NCI-H2081 (cell line): ENCODE data around the gene UNC45A.
"Not testable (repeated sequence)": the region's sequence is repeated elsewhere in the genome, so short reads cannot be mapped to it uniquely, and the experiment has no call there.

Experiments
- DNase-seq, 2 experiments: peaks; one replicate each; lab custom pipeline; 2025; lab: John Stamatoyannopoulos, UW

The UNC45A gene

DNA sequence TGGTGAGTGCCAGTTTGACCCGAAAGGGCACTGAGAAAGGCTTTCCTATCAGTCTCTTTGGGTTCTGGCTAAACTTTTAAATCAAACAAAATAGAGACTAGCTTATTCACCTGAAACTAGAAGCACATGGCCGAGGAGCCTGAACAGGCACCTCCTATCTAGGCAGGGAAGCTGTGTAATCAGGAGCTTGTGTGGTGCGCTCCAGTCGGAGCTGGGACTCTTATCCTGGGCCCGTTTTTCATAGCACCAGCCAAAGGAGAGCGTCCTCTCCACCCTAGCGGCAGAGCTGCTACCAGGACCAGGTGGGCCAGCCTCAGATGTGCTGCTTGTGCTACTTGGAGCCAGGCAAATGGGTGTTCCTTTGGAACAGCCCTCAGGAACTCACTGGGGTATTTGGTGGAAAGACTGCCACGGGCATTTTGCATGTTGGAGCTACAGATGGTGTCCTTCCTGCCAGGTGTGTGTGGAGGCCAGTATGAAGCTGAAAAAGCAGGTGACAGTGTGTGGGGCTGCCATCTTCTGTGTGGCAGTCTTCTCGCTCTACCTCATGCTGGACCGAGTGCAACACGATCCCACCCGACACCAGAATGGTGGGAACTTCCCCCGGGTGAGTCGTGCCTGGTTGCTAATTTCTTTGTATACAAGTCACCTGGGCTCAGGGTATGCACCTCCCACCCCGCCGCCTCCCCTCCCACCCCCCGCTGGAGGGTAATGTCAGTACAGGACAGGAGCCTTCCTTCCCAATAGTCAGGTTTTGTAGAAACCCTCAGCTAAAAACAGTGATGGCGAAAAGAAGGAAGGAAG lies 31.1 kb upstream of the UNC45A start:
- peak; percentile 10 to 51 for DNase-seq

DNA sequence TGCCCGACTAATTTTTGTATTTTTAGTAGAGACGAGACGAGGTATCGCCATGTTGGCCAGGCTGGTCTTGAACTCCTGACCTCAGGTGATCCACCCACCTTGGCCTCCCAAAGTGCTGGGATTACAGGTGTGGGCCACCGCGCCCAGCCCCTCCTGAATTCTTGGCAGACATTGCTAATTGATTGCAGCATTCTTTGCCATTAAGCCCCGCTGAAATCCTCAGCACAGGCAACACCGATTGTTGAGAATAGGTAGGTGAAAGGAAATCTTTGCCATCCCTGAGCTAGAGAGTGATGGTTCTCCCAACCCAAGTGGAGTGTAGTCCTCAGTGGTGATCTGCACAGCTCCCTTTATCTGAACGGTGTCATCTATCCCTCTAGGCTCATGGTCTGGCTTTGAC lies 30.3 kb upstream of the UNC45A start:
- DNase-seq = no peak

DNA sequence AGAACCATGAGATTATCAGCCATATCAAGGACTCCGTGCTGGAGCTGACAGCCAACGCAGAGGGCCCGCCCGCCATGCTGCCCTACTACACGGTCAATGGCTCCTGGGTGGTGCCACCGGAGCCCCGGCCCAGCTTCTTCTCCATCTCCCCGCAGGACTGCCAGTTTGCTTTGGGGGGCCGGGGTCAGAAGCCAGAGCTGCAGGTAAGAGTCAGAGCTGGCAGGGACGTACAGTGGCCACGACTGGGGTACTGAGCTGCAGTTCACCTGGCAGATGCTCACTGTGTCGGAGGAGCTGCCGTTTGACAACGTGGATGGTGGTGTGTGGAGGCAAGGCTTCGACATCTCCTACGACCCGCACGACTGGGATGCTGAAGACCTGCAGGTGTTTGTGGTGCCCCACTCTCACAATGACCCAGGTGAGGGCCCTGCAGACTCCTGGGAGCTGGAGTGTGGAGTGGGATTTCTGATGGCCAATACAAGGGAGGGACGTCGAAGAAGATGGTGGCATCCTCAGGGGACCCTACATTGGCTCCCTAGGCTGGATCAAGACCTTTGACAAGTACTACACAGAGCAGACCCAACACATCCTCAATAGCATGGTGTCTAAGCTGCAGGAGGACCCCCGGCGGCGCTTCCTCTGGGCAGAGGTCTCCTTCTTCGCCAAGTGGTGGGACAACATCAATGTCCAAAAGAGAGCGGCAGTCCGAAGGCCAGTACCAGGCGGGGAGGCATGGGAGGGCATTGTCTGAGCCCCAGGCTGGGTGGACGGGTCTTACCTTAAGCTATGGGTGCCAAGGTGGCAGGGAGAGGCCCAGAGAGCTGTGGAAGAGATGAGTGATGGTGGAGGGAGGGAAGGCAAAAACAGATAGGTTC lies 29.5 kb upstream of the UNC45A start:
- no peak for DNase-seq

DNA sequence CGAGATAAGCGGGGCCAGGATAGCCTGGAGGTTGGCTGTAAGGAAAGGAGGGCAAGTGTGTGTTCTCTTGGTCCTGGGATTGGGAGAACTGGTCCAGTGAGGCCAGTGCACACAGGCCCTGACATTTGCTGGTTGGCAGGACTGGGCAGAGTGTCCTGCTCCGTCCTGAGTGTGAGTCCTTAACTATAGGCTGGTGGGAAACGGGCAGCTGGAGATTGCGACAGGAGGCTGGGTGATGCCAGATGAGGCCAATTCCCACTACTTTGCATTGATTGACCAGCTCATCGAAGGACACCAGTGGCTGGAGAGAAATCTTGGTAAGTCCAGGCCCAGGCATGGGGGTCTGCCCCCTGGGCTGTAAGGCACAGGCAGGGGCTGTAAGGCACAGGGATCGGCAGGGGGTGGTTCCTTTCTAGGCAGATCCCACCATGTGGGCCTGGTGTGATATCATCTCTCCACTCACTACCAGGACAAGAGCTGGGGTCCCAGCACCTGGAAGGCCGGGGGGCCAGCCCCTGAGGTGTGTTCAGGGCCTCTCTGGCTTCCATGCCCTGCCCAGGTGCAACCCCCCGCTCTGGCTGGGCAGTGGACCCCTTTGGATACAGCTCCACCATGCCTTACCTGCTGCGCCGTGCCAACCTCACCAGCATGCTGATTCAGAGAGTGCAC lies 28.8 kb upstream of the UNC45A start:
- no peak for DNase-seq

DNA sequence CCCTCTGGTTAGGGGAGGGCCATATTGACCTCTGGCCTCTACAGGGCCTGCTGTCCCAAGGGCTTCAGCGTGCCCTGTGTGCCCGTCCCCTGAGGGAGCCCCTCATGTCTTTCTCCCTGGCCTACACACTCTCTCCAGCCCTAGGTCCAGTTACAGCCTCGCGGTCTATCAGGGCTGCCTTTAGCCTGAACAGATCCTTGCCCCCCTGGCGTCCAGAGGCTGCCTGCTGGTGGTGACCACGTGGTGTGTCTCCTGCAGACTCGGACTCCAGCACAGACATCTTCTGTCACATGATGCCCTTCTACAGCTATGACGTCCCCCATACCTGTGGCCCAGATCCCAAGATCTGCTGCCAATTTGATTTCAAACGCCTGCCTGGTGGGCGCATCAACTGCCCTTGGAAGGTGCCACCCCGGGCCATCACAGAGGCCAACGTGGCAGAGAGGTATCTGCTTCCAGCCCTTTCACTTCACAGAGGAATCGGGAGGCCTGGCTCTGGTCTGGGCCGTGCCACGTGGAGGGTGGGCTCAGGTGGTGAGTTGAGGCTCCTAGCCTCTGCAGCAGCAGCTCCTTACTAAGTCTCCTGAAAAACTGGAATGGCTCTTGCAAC lies 27.9 kb upstream of the UNC45A start:
- DNase-seq = no peak

DNA sequence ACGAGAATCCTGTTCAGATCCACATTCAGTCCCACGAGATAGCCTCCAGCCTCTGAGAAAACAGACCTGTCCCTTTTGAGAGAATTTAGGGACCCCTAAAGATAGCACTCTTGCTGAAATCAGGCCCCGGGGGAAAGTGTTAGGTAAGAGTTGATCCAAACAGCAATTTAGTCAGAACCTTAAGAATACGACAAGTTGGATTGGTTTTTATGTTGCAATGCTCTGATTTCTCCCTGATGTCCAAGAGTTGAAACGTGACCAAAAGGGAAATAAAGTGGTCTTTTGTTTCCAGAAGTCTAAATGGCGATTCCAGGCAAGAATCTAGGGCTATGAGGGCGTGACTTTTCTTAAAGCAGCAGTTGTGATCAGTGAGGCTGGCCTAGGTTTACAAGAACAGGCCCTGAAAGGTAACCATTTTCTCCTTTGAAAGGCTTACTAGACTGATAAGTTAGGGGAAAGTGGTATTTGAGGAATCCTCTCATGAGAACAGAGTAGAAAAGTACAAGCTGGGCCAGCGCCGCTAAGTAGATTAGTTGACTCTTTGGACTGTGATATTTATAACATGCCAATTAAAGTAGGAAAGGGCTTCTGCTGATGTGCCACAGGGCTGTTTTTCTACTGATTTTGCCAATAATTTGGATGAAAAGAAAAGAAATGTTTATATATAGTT lies 27.1 kb upstream of the UNC45A start:
- DNase-seq = no peak

DNA sequence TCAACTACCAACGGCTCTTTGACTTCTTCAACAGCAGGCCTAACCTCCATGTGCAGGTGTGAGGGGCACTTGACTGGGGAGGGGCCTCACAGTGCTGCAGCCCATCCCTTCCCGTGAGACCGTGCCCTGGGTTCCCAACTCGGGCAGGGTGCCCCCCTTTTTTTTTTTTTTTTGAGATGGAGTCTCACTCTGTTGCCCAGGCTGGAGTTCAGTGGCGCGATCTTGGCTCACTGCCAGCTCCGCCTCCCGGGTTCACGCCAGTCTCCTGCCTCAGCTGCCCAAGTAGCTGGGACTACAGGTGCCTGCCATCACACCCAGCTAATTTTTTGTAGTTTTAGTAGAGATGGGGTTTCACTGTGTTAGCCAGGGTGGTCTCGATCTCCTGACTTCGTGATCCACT lies 25.6 kb upstream of the UNC45A start:
- DNase-seq = not testable (repeated sequence)

DNA sequence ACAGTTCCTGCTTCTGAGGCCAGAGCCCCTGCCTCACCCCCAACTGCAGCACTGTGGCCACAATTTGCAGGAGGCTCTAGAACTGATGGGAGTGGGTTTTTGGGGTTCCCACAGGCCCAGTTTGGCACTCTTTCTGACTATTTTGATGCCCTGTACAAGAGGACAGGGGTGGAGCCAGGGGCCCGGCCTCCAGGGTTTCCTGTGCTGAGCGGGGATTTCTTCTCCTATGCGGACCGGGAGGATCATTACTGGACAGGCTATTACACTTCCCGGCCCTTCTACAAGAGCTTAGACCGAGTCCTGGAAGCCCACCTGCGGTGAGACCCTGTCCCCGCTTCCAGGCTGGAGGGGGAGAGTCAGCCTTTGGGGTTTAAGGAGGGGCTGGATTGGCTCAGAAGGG lies 25.1 kb upstream of the UNC45A start:
- DNase-seq = no peak

DNA sequence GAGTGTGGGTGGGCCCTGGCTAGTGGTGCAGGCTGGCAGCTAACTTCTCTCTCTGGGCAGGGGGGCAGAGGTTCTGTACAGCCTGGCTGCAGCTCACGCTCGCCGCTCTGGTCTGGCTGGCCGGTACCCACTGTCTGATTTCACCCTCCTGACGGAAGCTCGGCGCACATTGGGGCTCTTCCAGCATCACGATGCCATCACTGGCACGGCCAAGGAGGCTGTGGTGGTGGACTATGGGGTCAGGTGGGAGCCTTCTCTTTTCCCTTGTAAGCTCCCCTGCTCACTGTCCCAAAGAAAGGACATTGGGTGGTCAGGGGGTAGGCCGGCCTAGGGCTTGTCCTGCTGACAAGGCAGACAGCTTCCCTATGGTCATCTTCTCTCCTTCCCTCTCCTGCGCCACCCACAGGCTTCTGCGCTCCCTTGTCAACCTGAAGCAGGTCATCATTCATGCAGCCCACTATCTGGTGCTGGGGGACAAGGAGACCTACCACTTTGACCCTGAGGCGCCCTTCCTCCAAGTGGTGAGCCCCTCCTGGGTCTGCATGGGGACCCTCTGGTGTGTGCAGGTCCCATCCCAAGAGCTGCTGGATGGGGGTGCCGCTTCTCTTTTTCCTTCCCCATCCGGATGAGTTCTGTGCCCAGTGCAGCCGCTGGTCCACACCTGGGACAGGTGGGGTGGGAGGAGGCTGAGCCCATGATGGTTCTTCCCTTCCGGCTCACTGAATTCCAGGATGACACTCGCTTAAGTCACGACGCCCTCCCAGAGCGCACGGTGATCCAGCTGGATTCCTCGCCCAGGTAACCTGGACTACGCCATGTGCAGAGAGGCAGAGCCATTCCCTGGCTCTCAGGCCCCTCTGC lies 24.4 kb upstream of the UNC45A start:
- no peak for DNase-seq

DNA sequence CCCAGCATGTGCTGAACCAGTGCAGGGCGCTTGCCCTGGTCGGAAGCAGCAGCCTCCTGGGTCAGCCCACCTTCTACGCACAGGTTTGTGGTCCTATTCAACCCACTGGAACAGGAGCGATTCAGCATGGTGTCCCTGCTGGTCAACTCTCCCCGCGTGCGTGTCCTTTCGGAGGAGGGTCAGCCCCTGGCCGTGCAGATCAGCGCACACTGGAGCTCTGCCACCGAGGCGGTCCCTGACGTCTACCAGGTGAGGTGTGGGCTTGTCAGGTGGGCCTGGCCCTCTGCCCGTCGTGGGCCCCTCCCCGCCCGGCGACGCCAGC lies 23.8 kb upstream of the UNC45A start:
- DNase-seq = no peak

DNA sequence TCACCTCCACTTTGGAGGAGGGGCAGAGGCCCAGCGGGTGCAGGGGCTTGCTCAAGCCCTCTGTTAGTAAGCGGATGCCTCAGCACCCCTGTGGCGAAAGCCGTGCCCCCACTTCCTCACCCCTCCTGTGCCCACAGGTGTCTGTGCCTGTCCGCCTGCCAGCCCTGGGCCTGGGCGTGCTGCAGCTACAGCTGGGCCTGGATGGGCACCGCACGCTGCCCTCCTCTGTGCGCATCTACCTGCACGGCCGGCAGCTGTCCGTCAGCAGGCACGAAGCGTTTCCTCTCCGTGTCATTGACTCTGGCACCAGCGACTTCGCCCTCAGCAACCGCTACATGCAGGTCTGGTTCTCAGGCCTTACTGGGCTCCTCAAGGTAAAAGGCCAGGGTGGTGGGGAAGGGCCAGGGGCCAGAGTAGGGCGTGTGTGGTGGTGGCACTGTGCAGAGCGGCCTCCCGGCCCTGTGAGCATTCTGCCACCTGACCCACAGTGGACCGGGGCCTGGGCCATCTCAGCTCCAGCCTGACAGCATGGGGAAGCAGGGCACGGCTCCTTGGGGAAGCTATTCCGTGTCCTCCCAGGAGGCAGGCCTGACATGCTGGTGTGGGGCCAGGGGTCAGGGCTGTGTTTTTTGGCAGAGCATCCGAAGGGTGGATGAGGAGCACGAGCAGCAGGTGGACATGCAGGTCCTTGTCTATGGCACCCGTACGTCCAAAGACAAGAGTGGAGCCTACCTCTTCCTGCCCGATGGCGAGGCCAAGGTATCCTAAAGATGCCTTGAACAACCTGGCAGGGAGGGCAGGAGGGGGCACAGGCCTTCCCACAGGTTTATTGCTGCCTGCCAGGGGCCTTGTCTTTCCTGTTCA lies 22.9 kb upstream of the UNC45A start:
- DNase-seq = no peak

DNA sequence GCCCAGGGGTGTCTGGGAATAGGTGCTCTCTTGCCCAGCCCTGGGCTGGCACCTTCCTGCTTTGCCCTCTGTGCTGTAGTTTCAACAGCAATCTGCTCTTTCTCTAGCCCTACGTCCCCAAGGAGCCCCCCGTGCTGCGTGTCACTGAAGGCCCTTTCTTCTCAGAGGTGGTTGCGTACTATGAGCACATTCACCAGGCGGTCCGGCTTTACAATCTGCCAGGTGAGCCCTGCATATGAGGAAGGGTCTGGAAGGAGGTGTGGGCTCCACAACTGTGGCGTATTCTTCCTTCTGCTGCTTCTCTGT lies 22.4 kb upstream of the UNC45A start:
- no peak for DNase-seq

DNA sequence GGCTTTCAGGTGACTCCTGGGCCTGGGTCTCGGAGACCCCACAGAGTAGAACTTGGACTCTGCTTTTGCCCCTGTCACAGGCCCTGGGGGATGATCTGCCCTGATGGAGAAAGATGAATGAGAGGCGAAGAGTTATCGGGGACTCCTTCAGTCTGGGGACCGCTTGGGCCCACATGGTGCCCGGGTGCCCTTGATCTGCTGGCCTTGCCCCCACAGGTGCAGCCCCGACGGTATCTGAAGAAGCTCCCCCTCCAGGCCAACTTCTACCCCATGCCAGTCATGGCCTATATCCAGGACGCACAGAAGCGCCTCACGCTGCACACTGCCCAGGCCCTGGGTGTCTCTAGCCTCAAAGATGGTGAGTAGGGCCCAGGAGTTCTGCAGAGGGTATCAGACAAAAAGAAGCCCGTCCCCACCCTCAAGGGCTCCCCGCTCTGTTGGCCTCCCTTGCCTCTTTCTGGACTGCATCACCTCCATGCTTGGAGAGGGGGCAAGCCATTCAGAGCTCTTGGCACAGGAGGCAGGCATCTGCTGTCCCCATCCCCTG lies 21.6 kb upstream of the UNC45A start:
- no peak for DNase-seq

DNA sequence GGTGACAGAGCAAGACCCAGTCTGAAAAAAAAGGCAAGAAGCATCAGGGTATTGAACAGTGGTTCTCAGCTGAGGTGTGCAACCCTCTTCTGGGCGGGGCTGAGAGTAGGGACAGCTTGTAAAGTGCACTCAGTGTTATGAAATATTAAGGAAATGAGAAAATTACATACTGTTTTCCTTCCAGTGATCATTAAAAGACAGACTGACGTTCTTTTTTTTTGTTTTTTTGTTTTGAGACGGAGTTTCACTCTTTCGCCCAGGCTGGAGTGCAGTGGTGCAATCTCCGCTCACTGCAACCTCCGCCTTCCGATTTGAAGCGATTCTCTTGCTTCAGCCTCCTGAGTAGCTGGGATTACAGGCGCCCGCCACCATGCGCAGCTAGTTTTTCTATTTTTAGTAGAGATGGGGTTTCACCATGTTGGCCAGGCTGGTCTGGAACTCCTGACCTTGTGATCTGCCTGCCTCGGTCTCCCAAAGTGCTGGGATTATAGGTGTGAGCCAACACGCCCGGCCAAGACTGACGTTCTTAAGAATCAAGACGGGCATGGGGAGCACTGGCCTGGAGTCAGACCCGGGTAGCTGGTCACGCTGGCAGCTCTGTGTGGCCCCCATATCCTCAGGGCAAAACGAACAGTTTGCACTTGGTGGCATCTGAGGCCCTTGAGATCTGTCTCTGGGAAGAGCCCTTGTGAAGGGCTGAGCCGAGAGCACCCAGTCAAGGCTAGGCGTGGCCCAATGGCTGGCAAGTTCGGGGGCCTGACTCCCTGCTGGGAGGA lies 20.6 kb upstream of the UNC45A start:
- DNase-seq = no peak

DNA sequence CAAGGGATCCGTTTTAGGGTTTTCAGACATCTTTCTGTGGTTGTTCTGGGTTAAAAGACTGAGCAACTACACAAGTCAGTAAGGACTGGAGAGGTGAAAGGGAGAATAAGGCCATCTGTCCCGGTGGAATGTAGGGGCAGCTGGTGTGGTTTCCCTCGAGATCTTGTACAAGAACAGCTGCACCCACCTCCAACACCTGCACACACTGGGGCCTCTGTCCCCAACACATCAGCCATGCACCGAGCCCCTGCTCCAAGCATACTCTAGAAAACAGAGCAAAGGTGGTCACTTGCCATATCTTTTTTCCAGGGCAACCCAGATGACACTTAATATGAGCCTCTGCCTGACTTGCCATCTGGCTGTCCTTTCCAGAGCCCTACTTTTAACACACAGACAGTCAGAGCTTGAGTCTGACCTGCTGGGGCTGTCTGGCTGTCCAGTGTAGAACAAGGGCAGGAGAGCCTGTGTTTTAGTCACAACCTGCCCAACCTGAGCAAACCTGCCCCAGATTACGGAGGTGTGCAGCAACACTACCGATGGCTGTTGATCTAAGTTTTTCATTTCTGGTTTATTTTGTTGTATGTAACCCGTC lies 19.8 kb upstream of the UNC45A start:
- DNase-seq = no peak

DNA sequence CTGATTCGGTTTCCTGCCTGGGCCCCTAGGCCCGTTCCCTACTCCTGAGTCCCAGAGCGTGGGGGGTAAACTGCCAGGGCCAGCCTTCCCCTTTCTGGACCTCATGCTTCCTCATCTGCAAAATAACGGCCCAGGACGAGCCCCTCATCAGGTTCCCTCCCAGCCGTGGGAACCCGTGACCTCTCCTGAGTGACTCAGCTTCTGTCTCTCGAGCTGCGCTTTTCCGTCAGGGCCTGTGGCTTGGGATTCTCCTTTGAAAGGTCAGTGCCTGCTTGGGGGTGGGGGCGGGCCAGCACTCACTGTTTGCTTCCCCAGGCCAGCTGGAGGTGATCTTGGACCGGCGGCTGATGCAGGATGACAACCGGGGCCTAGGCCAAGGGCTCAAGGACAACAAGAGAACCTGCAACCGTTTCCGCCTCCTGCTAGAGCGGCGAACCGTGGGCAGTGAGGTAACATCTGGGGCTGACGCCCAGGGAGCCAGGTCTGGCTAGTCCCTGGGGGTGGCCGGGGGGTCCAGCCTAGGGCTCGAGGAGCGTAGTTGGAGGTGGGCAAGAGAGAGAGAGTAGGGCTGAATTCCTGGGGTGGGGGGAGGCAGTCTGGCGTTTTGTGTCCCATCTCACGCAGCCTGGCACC lies 19.2 kb upstream of the UNC45A start:
- no peak for DNase-seq

DNA sequence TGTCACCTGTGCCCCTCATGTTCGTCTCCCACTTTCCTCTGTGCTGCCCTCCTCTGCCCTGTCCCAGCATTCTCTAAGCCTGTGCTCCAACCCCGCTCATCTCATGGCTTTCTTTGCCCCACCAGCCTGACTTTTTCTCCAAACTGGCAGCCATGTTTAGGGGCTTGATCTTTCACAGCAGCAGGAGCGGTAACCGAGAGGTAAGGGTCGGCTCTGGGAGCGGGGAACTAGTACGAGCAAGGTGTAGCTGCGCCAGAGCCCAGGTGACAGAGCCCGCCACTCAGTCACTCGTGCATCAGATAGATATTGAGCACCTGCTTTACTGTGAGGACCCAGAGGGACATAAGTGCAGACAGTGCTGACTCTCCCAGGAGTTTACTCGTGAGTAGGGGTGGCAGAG lies 18.6 kb upstream of the UNC45A start:
- no peak for DNase-seq

DNA sequence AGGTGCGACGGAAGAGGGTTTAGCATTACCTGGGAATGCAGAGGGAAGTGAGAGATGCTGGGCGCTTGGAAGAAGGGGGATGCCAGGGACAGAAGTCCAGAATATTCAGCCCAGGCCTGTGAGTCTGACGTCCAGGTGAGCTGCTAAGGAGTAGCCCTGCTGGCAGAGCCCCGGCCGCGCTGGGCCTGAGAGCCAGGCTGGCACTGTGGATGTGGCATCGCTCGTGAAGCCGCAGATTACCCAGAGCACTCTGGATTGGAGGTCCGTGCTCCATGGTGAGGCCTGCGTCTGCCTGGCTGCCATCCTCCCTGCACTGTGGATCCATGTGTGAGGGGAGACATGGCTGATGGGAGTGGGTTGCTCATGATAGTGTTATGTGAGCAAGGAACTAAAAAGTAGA lies 17.5 kb upstream of the UNC45A start:
- DNase-seq = no peak
